Measurements from ENCODE around the gene KHK.
A peak's percentile ranks its signal among the peaks of the same experiment; 100 is the strongest.

Gene KHK

GRCh38 chr2:27080603-27080936, 6.0 kb upstream of the KHK start:
- H3K9me3 ChIP-seq (ENCODE audit: control insufficient read depth, low read length): no peaks in the 10 kb centered on the region
- H3K4me1 ChIP-seq (ENCODE audit: control insufficient read depth, insufficient read depth, low read length, poor library complexity, severe bottlenecking): peaks cover 18% of the 10 kb centered on the region
- DNase-seq: no peak
- H3K27ac ChIP-seq (ENCODE audit: insufficient read depth, low read length, poor library complexity, severe bottlenecking): peak overlapping the region; percentile 63
- H3K36me3 ChIP-seq (ENCODE audit: control insufficient read depth, insufficient read depth, low read length): no peaks in the 10 kb centered on the region
- H3K27me3 ChIP-seq (replicated peaks; ENCODE audit: control insufficient read depth, insufficient read depth, low read length, poor library complexity, severe bottlenecking): no peaks in the 10 kb centered on the region
- H3K4me3 ChIP-seq (ENCODE audit: insufficient read depth, low read depth, low read length, poor library complexity, severe bottlenecking): no peak overlapping the region

GRCh38 chr2:27081984-27082772, 4.4 kb upstream of the KHK start:
- Histone ChIP-seq H3K36me3 (ENCODE audit: control insufficient read depth, insufficient read depth, low read length) (no peaks in the 10 kb centered on the region), H3K9me3 (ENCODE audit: control insufficient read depth, low read length) (no peaks in the 10 kb centered on the region), H3K4me3 (ENCODE audit: insufficient read depth, low read depth, low read length, poor library complexity, severe bottlenecking) (peak overlapping the region; percentile 19), H3K27ac (ENCODE audit: insufficient read depth, low read length, poor library complexity, severe bottlenecking) (peak overlapping the region; percentile 63), H3K4me1 (ENCODE audit: control insufficient read depth, insufficient read depth, low read length, poor library complexity, severe bottlenecking) (peaks cover 30% of the 10 kb centered on the region), H3K27me3 (replicated peaks; ENCODE audit: control insufficient read depth, insufficient read depth, low read length, poor library complexity, severe bottlenecking) (no peaks in the 10 kb centered on the region)
- no peak for DNase-seq

GRCh38 chr2:27082773-27083409, 3.7 kb upstream of the KHK start:
- Histone ChIP-seq H3K9me3 (ENCODE audit: control insufficient read depth, low read length) (no peaks in the 10 kb centered on the region), H3K4me1 (ENCODE audit: control insufficient read depth, insufficient read depth, low read length, poor library complexity, severe bottlenecking) (peaks cover 33% of the 10 kb centered on the region), H3K4me3 (ENCODE audit: insufficient read depth, low read depth, low read length, poor library complexity, severe bottlenecking) (no peak overlapping the region), H3K27me3 (replicated peaks; ENCODE audit: control insufficient read depth, insufficient read depth, low read length, poor library complexity, severe bottlenecking) (no peaks in the 10 kb centered on the region), H3K27ac (ENCODE audit: insufficient read depth, low read length, poor library complexity, severe bottlenecking) (no peak overlapping the region), H3K36me3 (ENCODE audit: control insufficient read depth, insufficient read depth, low read length) (no peaks in the 10 kb centered on the region)
- no peak for DNase-seq

GRCh38 chr2:27083410-27084296, 2.9 kb upstream of the KHK start:
- Histone ChIP-seq H3K27me3 (replicated peaks; ENCODE audit: control insufficient read depth, insufficient read depth, low read length, poor library complexity, severe bottlenecking) (no peaks in the 10 kb centered on the region), H3K4me3 (ENCODE audit: insufficient read depth, low read depth, low read length, poor library complexity, severe bottlenecking) (no peak overlapping the region), H3K27ac (ENCODE audit: insufficient read depth, low read length, poor library complexity, severe bottlenecking) (no peak overlapping the region), H3K9me3 (ENCODE audit: control insufficient read depth, low read length) (no peaks in the 10 kb centered on the region), H3K36me3 (ENCODE audit: control insufficient read depth, insufficient read depth, low read length) (no peaks in the 10 kb centered on the region), H3K4me1 (ENCODE audit: control insufficient read depth, insufficient read depth, low read length, poor library complexity, severe bottlenecking) (peaks cover 33% of the 10 kb centered on the region)
- no peak for DNase-seq

- peaks cover 33% of the 10 kb centered on the region for H3K4me1 ChIP-seq (ENCODE audit: control insufficient read depth, insufficient read depth, low read length, poor library complexity, severe bottlenecking)
- no peaks in the 10 kb centered on the region for H3K9me3 ChIP-seq (ENCODE audit: control insufficient read depth, low read length)
- H3K27ac ChIP-seq (ENCODE audit: insufficient read depth, low read length, poor library complexity, severe bottlenecking): no peak overlapping the region
- H3K36me3 ChIP-seq (ENCODE audit: control insufficient read depth, insufficient read depth, low read length): no peaks in the 10 kb centered on the region
- H3K4me3 ChIP-seq (ENCODE audit: insufficient read depth, low read depth, low read length, poor library complexity, severe bottlenecking): no peak overlapping the region
- DNase-seq: no peak
- H3K27me3 ChIP-seq (replicated peaks; ENCODE audit: control insufficient read depth, insufficient read depth, low read length, poor library complexity, severe bottlenecking): no peaks in the 10 kb centered on the region
Observed at GRCh38 chr2:27084297-27085061, 2.1 kb upstream of the KHK start.

GRCh38 chr2:27085062-27085672, 1.4 kb upstream of the KHK start:
- Histone ChIP-seq H3K9me3 (ENCODE audit: control insufficient read depth, low read length) (no peaks in the 10 kb centered on the region), H3K27ac (ENCODE audit: insufficient read depth, low read length, poor library complexity, severe bottlenecking) (peak overlapping the region; percentile 85), H3K4me1 (ENCODE audit: control insufficient read depth, insufficient read depth, low read length, poor library complexity, severe bottlenecking) (peaks cover 33% of the 10 kb centered on the region), H3K36me3 (ENCODE audit: control insufficient read depth, insufficient read depth, low read length) (no peaks in the 10 kb centered on the region), H3K4me3 (ENCODE audit: insufficient read depth, low read depth, low read length, poor library complexity, severe bottlenecking) (peak overlapping the region; percentile 71), H3K27me3 (replicated peaks; ENCODE audit: control insufficient read depth, insufficient read depth, low read length, poor library complexity, severe bottlenecking) (no peaks in the 10 kb centered on the region)
- no peak for DNase-seq

GRCh38 chr2:27085673-27086089, 891 bp upstream of the KHK start:
- Histone ChIP-seq H3K9me3 (ENCODE audit: control insufficient read depth, low read length) (no peaks in the 10 kb centered on the region), H3K27ac (ENCODE audit: insufficient read depth, low read length, poor library complexity, severe bottlenecking) (peak overlapping the region; percentile 85), H3K4me3 (ENCODE audit: insufficient read depth, low read depth, low read length, poor library complexity, severe bottlenecking) (peak overlapping the region; percentile 71), H3K36me3 (ENCODE audit: control insufficient read depth, insufficient read depth, low read length) (no peaks in the 10 kb centered on the region), H3K4me1 (ENCODE audit: control insufficient read depth, insufficient read depth, low read length, poor library complexity, severe bottlenecking) (peaks cover 32% of the 10 kb centered on the region), H3K27me3 (replicated peaks; ENCODE audit: control insufficient read depth, insufficient read depth, low read length, poor library complexity, severe bottlenecking) (no peaks in the 10 kb centered on the region)
- DNase-seq: peak in 1 of 3 donors; percentile 4

- Histone ChIP-seq H3K9me3 (ENCODE audit: control insufficient read depth, low read length) (no peaks in the 10 kb centered on the region), H3K27me3 (replicated peaks; ENCODE audit: control insufficient read depth, insufficient read depth, low read length, poor library complexity, severe bottlenecking) (no peaks in the 10 kb centered on the region), H3K4me3 (ENCODE audit: insufficient read depth, low read depth, low read length, poor library complexity, severe bottlenecking) (peak overlapping the region; percentile 71), H3K36me3 (ENCODE audit: control insufficient read depth, insufficient read depth, low read length) (no peaks in the 10 kb centered on the region), H3K4me1 (ENCODE audit: control insufficient read depth, insufficient read depth, low read length, poor library complexity, severe bottlenecking) (peaks cover 28% of the 10 kb centered on the region), H3K27ac (ENCODE audit: insufficient read depth, low read length, poor library complexity, severe bottlenecking) (peak overlapping the region; percentile 85)
- DNase-seq: peak; percentile 94 to 97 (median 95)
Observed at GRCh38 chr2:27086090-27086723, 365 bp upstream of the KHK start.
